Measurements from ENCODE around the gene SUSD2.
"Not testable (repeated sequence)": the region's sequence is repeated elsewhere in the genome, so short reads cannot be mapped to it uniquely, and the experiment has no call there.

SUSD2 gene

GRCh38 chr22:24181088-24181995 is at the start of gene SUSD2:
Gene SUSD2 (plus strand): TSS chr22:24181487. CDS start chr22:24181520, 33 bp downstream.
- no peak within 1 kb of the TSS for H3K4me3 ChIP-seq (ENCODE audit: low read depth, low read length)

- no peak overlapping the region for H3K4me3 ChIP-seq (ENCODE audit: low read depth, low read length)
These were observed 47.9 kb upstream of the SUSD2 start for GRCh38 chr22:24133187-24133965.

GRCh38 chr22:24134090-24134846 is 47.0 kb upstream of the SUSD2 start:
- no peak overlapping the region for H3K4me3 ChIP-seq (ENCODE audit: low read depth, low read length)

- H3K4me3 ChIP-seq (ENCODE audit: low read depth, low read length), result not testable (repeated sequence)
These were observed 44.8 kb upstream of the SUSD2 start for GRCh38 chr22:24136533-24136932.

- H3K4me3 ChIP-seq (ENCODE audit: low read depth, low read length), result no peak overlapping the region
These were observed 43.7 kb upstream of the SUSD2 start for GRCh38 chr22:24137595-24137994.

GRCh38 chr22:24138649-24139420 is 42.5 kb upstream of the SUSD2 start:
- H3K4me3 ChIP-seq (ENCODE audit: low read depth, low read length), result no peak overlapping the region

- no peak overlapping the region for H3K4me3 ChIP-seq (ENCODE audit: low read depth, low read length)
These were observed 40.9 kb upstream of the SUSD2 start for GRCh38 chr22:24140357-24140756.

- no peak overlapping the region for H3K4me3 ChIP-seq (ENCODE audit: low read depth, low read length)
These were observed 39.7 kb upstream of the SUSD2 start for GRCh38 chr22:24141586-24141985.

GRCh38 chr22:24142241-24142640 is 39.0 kb upstream of the SUSD2 start:
- H3K4me3 ChIP-seq (ENCODE audit: low read depth, low read length), result no peak overlapping the region

- no peak overlapping the region for H3K4me3 ChIP-seq (ENCODE audit: low read depth, low read length)
These were observed 38.5 kb upstream of the SUSD2 start for GRCh38 chr22:24142831-24143230.

- no peak overlapping the region for H3K4me3 ChIP-seq (ENCODE audit: low read depth, low read length)
These were observed 37.1 kb upstream of the SUSD2 start for GRCh38 chr22:24144056-24144777.

GRCh38 chr22:24144778-24145085 is 36.6 kb upstream of the SUSD2 start:
- no peak overlapping the region for H3K4me3 ChIP-seq (ENCODE audit: low read depth, low read length)

GRCh38 chr22:24145446-24146193 is 35.7 kb upstream of the SUSD2 start:
- no peak overlapping the region for H3K4me3 ChIP-seq (ENCODE audit: low read depth, low read length)

- no peak overlapping the region for H3K4me3 ChIP-seq (ENCODE audit: low read depth, low read length)
These were observed 35.1 kb upstream of the SUSD2 start for GRCh38 chr22:24146194-24146616.

GRCh38 chr22:24146791-24147353 is 34.4 kb upstream of the SUSD2 start:
- no peak overlapping the region for H3K4me3 ChIP-seq (ENCODE audit: low read depth, low read length)

- no peak overlapping the region for H3K4me3 ChIP-seq (ENCODE audit: low read depth, low read length)
These were observed 33.6 kb upstream of the SUSD2 start for GRCh38 chr22:24147666-24148065.

GRCh38 chr22:24148266-24149197 is 32.8 kb upstream of the SUSD2 start:
- no peak overlapping the region for H3K4me3 ChIP-seq (ENCODE audit: low read depth, low read length)

- H3K4me3 ChIP-seq (ENCODE audit: low read depth, low read length), result no peak overlapping the region
These were observed 32.1 kb upstream of the SUSD2 start for GRCh38 chr22:24149198-24149590.
